Type B pancreatic cell (in vitro differentiated cells): Measurements from ENCODE around the gene COL23A1. TPM values are rescaled to one million over a fixed set of nuclear protein-coding genes. Genes with fewer than 3 reads are reported as not detected.
A peak's percentile ranks its signal among the peaks of the same experiment; 100 is the strongest.
"Not testable (repeated sequence)": the region's sequence is repeated elsewhere in the genome, so short reads cannot be mapped to it uniquely, and the experiment has no call there.

ENCODE experiments used
- DNase-seq: peaks from one replicate; pipeline ENCODE4 v3.0.0; 2021; ENCODE audit warnings: mixed read lengths; ENCODE audit not compliant: unreplicated experiment; ENCODE audit errors: extremely low spot score
- H3K27ac Mint-ChIP-seq: 2 replicates; pipeline ENCODE4 v1.8.0; 2021; ENCODE audit warnings: mild to moderate bottlenecking, mixed read lengths
- H3K27me3 Mint-ChIP-seq: 2 replicates; pipeline ENCODE4 v1.8.0; 2021; ENCODE audit warnings: mixed read lengths
- H3K36me3 Mint-ChIP-seq: 2 replicates; pipeline ENCODE4 v1.8.0; 2021; ENCODE audit warnings: mixed read lengths
- H3K4me1 Mint-ChIP-seq: one replicate; pipeline ENCODE4 v1.8.0; 2021; ENCODE audit warnings: mixed read lengths; ENCODE audit not compliant: unreplicated experiment
- H3K4me3 Mint-ChIP-seq: 2 replicates; pipeline ENCODE4 v1.8.0; 2021; ENCODE audit warnings: mild to moderate bottlenecking, mixed read lengths
- H3K9me3 Mint-ChIP-seq: 2 replicates; pipeline ENCODE4 v1.8.0; 2021; ENCODE audit warnings: mixed read lengths
- total RNA-seq: library from RNA; stranded (reverse); gene quantifications from 2 replicates; pipeline ENCODE4 v1.2.1, GENCODE V29; 2021; ENCODE audit warnings: low replicate concordance
- TF ChIP-seq, protein P1 (sequence below): fragments of 200-600 bp; sonication (generic); conservative IDR thresholded peaks from 2 replicates; pipeline ENCODE4 v1.5.0; 2021; ENCODE audit warnings: antibody characterized with exemption, mild to moderate bottlenecking

The COL23A1 gene
- total RNA-seq, 1 donor from 2014 or later: 15.5 TPM

DNA sequence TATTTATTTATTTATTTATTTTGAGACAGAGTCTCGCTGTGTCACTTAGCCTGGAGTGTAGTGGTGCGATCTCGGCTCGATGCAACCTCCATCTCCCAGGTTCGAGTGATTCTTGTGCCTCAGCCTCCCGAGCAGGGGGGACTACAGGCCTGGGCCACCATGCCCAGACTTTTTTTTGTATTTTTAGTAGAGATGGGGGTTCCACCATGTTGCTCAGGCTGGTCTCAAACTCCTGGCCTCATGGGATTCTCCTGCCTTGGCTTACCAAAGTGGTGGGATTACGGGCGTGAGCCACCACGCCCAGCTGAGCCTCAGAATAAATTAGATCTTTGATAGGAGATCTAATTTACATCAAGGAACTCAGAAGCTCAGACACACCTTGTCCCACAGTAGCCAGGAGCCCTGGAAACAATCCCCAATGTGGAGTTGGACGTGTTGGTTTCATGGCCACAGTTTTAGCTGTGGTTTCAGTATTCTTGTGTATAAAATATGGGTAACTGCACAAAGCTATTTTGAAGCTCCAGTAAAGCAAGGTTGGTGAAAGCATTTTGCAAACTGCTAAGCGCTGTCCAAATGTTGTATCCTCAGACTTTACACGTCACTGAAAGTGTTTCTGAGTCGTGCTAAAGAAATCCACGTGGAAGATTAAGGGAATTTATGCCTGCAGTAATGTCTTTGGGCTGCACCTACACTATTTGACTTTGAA, 388.8 kb downstream of the COL23A1 start:
- Mint-ChIP-seq H3K4me1 (peaks cover 7% of the 10 kb centered on the region), H3K4me3 (peak overlapping the region; percentile 36), H3K36me3 (peaks cover 11% of the 10 kb centered on the region), H3K27ac (no peak overlapping the region), H3K9me3 (no peaks in the 10 kb centered on the region), H3K27me3 (peaks cover 3% of the 10 kb centered on the region)
- TF ChIP-seq, protein P1, sequence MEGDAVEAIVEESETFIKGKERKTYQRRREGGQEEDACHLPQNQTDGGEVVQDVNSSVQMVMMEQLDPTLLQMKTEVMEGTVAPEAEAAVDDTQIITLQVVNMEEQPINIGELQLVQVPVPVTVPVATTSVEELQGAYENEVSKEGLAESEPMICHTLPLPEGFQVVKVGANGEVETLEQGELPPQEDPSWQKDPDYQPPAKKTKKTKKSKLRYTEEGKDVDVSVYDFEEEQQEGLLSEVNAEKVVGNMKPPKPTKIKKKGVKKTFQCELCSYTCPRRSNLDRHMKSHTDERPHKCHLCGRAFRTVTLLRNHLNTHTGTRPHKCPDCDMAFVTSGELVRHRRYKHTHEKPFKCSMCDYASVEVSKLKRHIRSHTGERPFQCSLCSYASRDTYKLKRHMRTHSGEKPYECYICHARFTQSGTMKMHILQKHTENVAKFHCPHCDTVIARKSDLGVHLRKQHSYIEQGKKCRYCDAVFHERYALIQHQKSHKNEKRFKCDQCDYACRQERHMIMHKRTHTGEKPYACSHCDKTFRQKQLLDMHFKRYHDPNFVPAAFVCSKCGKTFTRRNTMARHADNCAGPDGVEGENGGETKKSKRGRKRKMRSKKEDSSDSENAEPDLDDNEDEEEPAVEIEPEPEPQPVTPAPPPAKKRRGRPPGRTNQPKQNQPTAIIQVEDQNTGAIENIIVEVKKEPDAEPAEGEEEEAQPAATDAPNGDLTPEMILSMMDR: no peak
- no peak for DNase-seq

DNA sequence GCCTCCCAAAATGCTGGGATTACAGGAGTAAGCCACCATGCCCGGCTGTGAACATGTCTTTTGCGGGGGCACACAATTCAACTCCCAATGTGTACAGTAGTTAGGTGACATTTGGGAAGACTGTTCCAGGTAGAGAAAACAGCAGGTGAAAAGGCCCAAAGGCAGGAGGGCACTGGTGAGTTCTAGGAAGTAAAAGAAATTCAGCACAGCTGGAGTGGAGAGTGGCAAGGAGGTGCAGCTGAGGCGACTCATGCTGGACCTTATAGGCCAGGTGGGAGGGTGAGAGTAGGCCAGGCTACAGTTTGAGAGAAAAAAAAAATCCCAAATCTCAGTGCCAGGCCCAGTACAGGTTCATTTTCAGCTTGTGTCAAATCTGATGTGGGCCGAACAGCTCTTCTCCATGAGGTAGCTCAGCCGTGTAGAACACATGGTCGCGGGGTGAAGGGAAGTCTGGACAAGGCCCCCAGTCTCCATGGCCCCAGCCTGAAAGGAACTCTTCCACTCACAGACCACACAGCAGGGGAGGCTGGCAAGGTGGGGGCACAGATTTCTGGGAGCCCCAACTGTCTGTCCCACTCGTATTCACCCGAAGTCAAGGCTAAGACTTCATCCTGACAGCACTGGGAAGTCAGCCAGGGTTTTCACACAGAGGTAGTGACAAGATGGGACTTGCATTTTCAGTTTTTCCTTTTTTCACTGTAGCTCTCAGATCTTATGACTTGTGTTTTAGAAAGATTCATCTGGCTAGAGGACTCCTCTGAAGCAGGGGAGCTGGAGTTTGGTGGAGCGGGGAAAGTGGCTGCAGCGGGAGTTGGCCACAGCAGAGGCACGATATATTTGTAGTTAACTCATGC, 390.4 kb downstream of the COL23A1 start:
- no peaks in the 10 kb centered on the region for H3K4me1 Mint-ChIP-seq
- TF ChIP-seq, protein P1: no peak
- H3K27me3 Mint-ChIP-seq: peaks cover 7% of the 10 kb centered on the region
- H3K9me3 Mint-ChIP-seq: no peaks in the 10 kb centered on the region
- H3K4me3 Mint-ChIP-seq: no peak overlapping the region
- no peak for DNase-seq
- peak overlapping the region; percentile 1 for H3K27ac Mint-ChIP-seq
- peaks cover 4% of the 10 kb centered on the region for H3K36me3 Mint-ChIP-seq

DNA sequence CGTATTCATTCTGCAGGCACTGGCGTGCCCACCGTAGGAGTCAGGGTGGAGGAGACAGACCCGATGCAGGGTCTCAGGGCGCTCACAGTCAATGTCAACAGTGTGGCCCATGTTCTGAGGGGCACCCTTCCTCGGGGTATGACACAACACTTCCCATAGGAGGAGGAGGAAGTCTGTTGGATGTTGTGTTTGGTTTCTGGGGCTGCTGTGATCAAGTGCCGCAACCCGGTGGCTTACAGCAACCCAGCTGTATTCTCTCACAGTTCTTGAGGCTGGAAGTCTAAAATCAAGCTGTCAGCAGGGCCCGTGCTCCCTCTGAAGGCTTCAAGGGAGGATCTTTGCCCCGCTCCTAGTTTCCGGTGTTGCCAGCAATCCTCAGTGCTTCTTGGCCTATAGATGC, 391.5 kb downstream of the COL23A1 start:
- no peak for DNase-seq
- Mint-ChIP-seq H3K9me3 (no peaks in the 10 kb centered on the region), H3K36me3 (no peaks in the 10 kb centered on the region), H3K4me1 (no peaks in the 10 kb centered on the region), H3K4me3 (no peak overlapping the region), H3K27ac (no peak overlapping the region), H3K27me3 (peaks cover 8% of the 10 kb centered on the region)
- TF ChIP-seq, protein P1: no peak

DNA sequence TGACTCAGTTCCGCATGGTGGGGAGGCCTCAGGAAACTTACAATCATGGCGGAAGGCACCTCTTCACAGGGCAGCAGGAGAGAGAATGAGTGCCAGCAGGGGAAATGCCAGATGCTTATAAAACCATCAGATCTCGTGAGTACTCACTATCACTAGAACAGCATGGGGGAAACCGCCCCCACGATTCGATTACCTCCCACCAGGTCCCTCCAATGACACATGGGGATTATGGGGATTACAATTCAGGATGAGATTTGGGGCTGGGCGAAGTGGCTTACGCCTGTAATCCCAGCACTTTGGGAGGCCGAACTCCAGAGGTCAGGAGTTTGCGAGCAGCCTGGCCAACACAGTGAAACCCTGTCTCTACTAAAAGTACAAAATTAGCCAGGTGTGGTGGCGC, 392.0 kb downstream of the COL23A1 start:
- not testable (repeated sequence) for H3K9me3 Mint-ChIP-seq, H3K36me3 Mint-ChIP-seq, H3K4me3 Mint-ChIP-seq, DNase-seq, H3K4me1 Mint-ChIP-seq, H3K27ac Mint-ChIP-seq
- peaks cover 12% of the 10 kb centered on the region for H3K27me3 Mint-ChIP-seq

DNA sequence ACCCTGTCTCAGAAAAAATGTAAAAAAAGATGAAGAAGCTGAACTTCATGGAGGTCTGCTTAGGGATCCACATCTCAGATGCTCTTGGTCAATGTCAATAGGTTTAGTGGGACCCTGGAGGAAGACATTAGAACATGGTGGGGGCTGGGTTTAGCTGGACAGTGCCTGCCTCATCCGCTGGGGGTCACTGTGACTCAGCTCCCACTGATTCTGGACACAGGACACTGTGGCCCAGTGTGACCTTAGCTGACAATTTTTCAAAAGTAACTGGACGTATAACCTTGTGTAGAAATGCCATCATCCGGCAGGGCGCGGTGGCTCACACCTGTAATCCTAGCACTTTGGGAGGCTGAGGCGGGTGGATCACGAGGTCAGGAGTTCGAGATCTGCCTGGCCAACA, 393.2 kb downstream of the COL23A1 start:
- H3K4me3 Mint-ChIP-seq: no peak overlapping the region

More for the DNA sequence above, 393.2 kb downstream of the COL23A1 start:
- H3K27me3 Mint-ChIP-seq: peaks cover 13% of the 10 kb centered on the region
- H3K36me3 Mint-ChIP-seq: no peaks in the 10 kb centered on the region
- no peak for DNase-seq
- peaks cover 4% of the 10 kb centered on the region for H3K4me1 Mint-ChIP-seq
- H3K27ac Mint-ChIP-seq: no peak overlapping the region
- H3K9me3 Mint-ChIP-seq: no peaks in the 10 kb centered on the region
- TF ChIP-seq, protein P1: peak; percentile 63
